ENCODE measurements around the gene KCNC4. TPM values are rescaled to one million over a fixed set of nuclear protein-coding genes. Genes with fewer than 3 reads are reported as not detected.

KCNC4 gene
- polyA plus RNA-seq, 3 donors, result 0.03 to 0.56 (median 0.12) TPM

DNA sequence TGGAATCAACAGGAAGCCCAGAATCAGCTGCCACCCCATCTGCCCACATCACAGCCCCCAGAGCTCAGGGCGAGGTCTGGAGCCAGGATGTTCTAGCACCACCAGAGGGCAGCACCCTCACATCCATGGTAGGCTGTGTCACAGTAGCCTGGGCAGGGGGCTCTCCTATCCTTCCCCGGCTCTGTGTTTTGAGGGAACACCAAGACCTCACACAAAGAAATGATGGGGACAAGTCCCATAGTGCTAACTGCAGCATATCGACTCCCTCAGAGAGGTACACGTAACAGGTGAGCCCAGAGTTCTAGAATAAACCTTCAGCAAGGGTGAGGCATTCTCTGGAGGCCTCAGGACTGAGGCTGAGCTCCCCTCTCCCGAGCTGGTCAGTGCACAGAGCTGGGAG is 2.3 kb upstream of the KCNC4 start:
- Mint-ChIP-seq H3K4me1 (peaks cover 24% of the 10 kb centered on the region), H3K4me3 (no peak overlapping the region), H3K36me3 (peaks cover 4 to 10% of the 10 kb centered on the region in 2 donors), H3K27me3 (ENCODE audit: low read depth in 3 of 3) (peaks cover 17 to 25% (median 23%) of the 10 kb centered on the region in 3 donors), H3K27ac (peak overlapping the region in 2 of 7 donors; percentile 12 to 16), H3K9me3 (peaks cover 0 to 13% (median 3%) of the 10 kb centered on the region in 7 donors)
- Histone ChIP-seq H3K4me3 (replicated peaks in 1 of 3; ENCODE audit: low read depth in 2 of 3, low read length in 3 of 3) (no peak overlapping the region), H3K4me1 (ENCODE audit: control insufficient read depth in 1 of 2, insufficient read depth in 2 of 2, low read length in 2 of 2) (peaks cover 15 to 34% of the 10 kb centered on the region in 2 donors), H3K79me2 (ENCODE audit: insufficient read depth, low read length) (no peaks in the 10 kb centered on the region), H3K27me3 (ENCODE audit: control insufficient read depth in 2 of 2, insufficient read depth in 2 of 2, low read length in 2 of 2) (peaks cover 12 to 20% of the 10 kb centered on the region in 2 donors), H3K27ac (ENCODE audit: low read depth in 1 of 2, low read length in 2 of 2) (no peak overlapping the region), H4K20me1 (ENCODE audit: insufficient read depth, low read length) (no peaks in the 10 kb centered on the region), H3K9ac (ENCODE audit: insufficient read depth, low read length, poor library complexity, severe bottlenecking) (no peak overlapping the region), H3K9me3 (replicated peaks in 1 of 2; ENCODE audit: control insufficient read depth in 1 of 2, insufficient read depth in 1 of 2, low read length in 2 of 2) (peaks cover 0 to 8% of the 10 kb centered on the region in 2 donors), H2AFZ (ENCODE audit: insufficient read depth, low read depth, low read length, poor library complexity, severe bottlenecking) (no peak overlapping the region), H3K36me3 (replicated peaks in 1 of 2; ENCODE audit: control insufficient read depth in 1 of 2, insufficient read depth in 2 of 2, low read length in 2 of 2) (no peaks in the 10 kb centered on the region), H3K4me2 (replicated peaks; ENCODE audit: extremely low read depth, low read length, poor library complexity, severe bottlenecking) (no peak overlapping the region)
- TF ChIP-seq, protein P1, sequence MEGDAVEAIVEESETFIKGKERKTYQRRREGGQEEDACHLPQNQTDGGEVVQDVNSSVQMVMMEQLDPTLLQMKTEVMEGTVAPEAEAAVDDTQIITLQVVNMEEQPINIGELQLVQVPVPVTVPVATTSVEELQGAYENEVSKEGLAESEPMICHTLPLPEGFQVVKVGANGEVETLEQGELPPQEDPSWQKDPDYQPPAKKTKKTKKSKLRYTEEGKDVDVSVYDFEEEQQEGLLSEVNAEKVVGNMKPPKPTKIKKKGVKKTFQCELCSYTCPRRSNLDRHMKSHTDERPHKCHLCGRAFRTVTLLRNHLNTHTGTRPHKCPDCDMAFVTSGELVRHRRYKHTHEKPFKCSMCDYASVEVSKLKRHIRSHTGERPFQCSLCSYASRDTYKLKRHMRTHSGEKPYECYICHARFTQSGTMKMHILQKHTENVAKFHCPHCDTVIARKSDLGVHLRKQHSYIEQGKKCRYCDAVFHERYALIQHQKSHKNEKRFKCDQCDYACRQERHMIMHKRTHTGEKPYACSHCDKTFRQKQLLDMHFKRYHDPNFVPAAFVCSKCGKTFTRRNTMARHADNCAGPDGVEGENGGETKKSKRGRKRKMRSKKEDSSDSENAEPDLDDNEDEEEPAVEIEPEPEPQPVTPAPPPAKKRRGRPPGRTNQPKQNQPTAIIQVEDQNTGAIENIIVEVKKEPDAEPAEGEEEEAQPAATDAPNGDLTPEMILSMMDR (IDR thresholded peaks at IDR 0.05), result peak; percentile 95
- DNase-seq, result peak; percentile 45 to 62 (median 61)
- WGBS (ENCODE audit: insufficient coverage), result 36% methylated on average over 4 of the region's 5 CpGs
- intact Hi-C loops (cut with micrococcal nuclease), result loop anchor here (1.0 to 5.0 kb wide), 3 partner anchors 104 to 254 kb away; no protein-coding TSS in a partner anchor

DNA sequence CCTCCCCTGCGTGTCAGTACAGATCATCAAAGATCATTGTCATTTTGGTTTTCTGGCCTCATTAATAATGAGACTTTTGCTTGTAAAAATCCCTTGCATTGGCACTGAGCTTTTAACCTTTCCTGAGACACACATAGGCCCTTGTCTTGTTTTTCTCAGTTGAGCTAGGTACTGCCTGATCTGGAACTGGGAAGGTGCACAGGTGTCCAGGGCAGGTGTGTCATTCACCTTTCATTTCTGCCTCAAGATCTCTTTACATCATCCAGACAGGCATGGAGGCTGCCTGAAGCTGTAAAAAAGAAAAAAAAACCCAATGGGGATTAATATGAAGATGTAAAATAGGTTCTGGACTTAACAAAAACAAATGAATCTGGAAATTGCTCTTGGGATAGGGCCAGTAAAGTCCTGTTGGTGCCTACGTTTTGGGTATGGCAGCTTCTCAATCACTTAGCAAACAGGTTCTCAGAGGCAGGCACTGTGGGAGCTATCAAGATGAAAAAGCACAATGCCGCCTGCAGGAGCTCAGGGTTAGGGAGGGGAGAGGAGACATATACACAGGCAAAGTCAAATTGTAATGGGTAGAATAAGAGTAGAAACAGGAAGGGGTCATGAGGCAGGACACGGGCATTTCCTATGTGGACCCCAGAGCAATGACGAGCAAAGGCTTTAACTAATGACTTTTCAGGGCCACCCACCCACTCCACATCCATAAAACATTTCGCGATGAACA is 1.0 kb upstream of the KCNC4 start:
- no peaks in the 10 kb centered on the region for H3K79me2 ChIP-seq (ENCODE audit: insufficient read depth, low read length)
- peaks cover 0 to 8% of the 10 kb centered on the region in 2 donors for H3K9me3 ChIP-seq (replicated peaks in 1 of 2; ENCODE audit: control insufficient read depth in 1 of 2, insufficient read depth in 1 of 2, low read length in 2 of 2)
- H3K27ac ChIP-seq (ENCODE audit: low read depth in 1 of 2, low read length in 2 of 2), result peak overlapping the region; percentile 74 to 76
- peak overlapping the region; percentile 89 to 93 for H3K4me3 Mint-ChIP-seq
- WGBS (ENCODE audit: insufficient coverage), result 71% methylated on average over 7 of the region's 7 CpGs
- H3K27me3 Mint-ChIP-seq (ENCODE audit: low read depth in 3 of 3), result peaks cover 26 to 36% (median 30%) of the 10 kb centered on the region in 3 donors
- TF ChIP-seq, protein P1 (IDR thresholded peaks at IDR 0.05), result no peak
- H3K36me3 ChIP-seq (replicated peaks in 1 of 2; ENCODE audit: control insufficient read depth in 1 of 2, insufficient read depth in 2 of 2, low read length in 2 of 2), result no peaks in the 10 kb centered on the region
- H3K4me1 ChIP-seq (ENCODE audit: control insufficient read depth in 1 of 2, insufficient read depth in 2 of 2, low read length in 2 of 2), result peaks cover 15 to 34% of the 10 kb centered on the region in 2 donors
- H4K20me1 ChIP-seq (ENCODE audit: insufficient read depth, low read length), result no peaks in the 10 kb centered on the region
- H3K27ac Mint-ChIP-seq, result peak overlapping the region; percentile 69 to 97 (median 89)
- peaks cover 4 to 20% of the 10 kb centered on the region in 2 donors for H3K36me3 Mint-ChIP-seq
- peak overlapping the region; percentile 97 for H2AFZ ChIP-seq (ENCODE audit: insufficient read depth, low read depth, low read length, poor library complexity, severe bottlenecking)
- peaks cover 0 to 13% (median 3%) of the 10 kb centered on the region in 7 donors for H3K9me3 Mint-ChIP-seq
- peak overlapping the region; percentile 51 to 79 (median 54) for H3K4me3 ChIP-seq (replicated peaks in 1 of 3; ENCODE audit: low read depth in 2 of 3, low read length in 3 of 3)
- intact Hi-C loops (cut with micrococcal nuclease), result loop anchor here in 1 of 2 donors (5.0 kb wide), 1 partner anchor 253 kb away; no protein-coding TSS in a partner anchor
- H3K4me2 ChIP-seq (replicated peaks; ENCODE audit: extremely low read depth, low read length, poor library complexity, severe bottlenecking), result peak overlapping the region; percentile 89
- H3K27me3 ChIP-seq (ENCODE audit: control insufficient read depth in 2 of 2, insufficient read depth in 2 of 2, low read length in 2 of 2), result peaks cover 12 to 31% of the 10 kb centered on the region in 2 donors
- DNase-seq, result no peak
- H3K9ac ChIP-seq (ENCODE audit: insufficient read depth, low read length, poor library complexity, severe bottlenecking), result peak overlapping the region; percentile 74
- H3K4me1 Mint-ChIP-seq, result peaks cover 25% of the 10 kb centered on the region
